ENCODE measurements around the gene SLC25A52.
"Not testable (repeated sequence)": the region's sequence is repeated elsewhere in the genome, so short reads cannot be mapped to it uniquely, and the experiment has no call there.

Gene SLC25A52

GRCh38 chr18:31773774-31774476, 13.2 kb upstream of the SLC25A52 start:
- no peak for DNase-seq (ENCODE audit: low spot score)
- no peak for TF ChIP-seq CTCF (IDR thresholded peaks at IDR 0.05; ENCODE audit: extremely low read depth, missing control alignments)

- no peak for TF ChIP-seq CTCF (IDR thresholded peaks at IDR 0.05; ENCODE audit: extremely low read depth, missing control alignments)
- DNase-seq (ENCODE audit: low spot score): no peak
Measured at GRCh38 chr18:31772699-31773098, 12.0 kb upstream of the SLC25A52 start.

GRCh38 chr18:31750273-31750672, 10.4 kb downstream of the SLC25A52 start:
- no peak for TF ChIP-seq CTCF (IDR thresholded peaks at IDR 0.05; ENCODE audit: extremely low read depth, missing control alignments)
- no peak for DNase-seq (ENCODE audit: low spot score)

- no peak for DNase-seq (ENCODE audit: low spot score)
- no peak for TF ChIP-seq CTCF (IDR thresholded peaks at IDR 0.05; ENCODE audit: extremely low read depth, missing control alignments)
Measured at GRCh38 chr18:31746396-31746795, 14.3 kb downstream of the SLC25A52 start.

GRCh38 chr18:31744321-31745067, 16.2 kb downstream of the SLC25A52 start:
- no peak for TF ChIP-seq CTCF (IDR thresholded peaks at IDR 0.05; ENCODE audit: extremely low read depth, missing control alignments)
- DNase-seq (ENCODE audit: low spot score): no peak

GRCh38 chr18:31743600-31743999, 17.1 kb downstream of the SLC25A52 start:
- DNase-seq (ENCODE audit: low spot score): not testable (repeated sequence)

- no peak for DNase-seq (ENCODE audit: low spot score)
- TF ChIP-seq CTCF (IDR thresholded peaks at IDR 0.05; ENCODE audit: extremely low read depth, missing control alignments): peak; percentile 68
Measured at GRCh38 chr18:31741097-31741735, 19.5 kb downstream of the SLC25A52 start.
